ENCODE data around the gene MAN1A1.

GRCh38 chr6:119190176-119190575 lies 159.4 kb downstream of the MAN1A1 start:
- TF ChIP-seq, protein P1, sequence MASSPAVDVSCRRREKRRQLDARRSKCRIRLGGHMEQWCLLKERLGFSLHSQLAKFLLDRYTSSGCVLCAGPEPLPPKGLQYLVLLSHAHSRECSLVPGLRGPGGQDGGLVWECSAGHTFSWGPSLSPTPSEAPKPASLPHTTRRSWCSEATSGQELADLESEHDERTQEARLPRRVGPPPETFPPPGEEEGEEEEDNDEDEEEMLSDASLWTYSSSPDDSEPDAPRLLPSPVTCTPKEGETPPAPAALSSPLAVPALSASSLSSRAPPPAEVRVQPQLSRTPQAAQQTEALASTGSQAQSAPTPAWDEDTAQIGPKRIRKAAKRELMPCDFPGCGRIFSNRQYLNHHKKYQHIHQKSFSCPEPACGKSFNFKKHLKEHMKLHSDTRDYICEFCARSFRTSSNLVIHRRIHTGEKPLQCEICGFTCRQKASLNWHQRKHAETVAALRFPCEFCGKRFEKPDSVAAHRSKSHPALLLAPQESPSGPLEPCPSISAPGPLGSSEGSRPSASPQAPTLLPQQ (tag by site-specific recombination; IDR thresholded peaks at IDR 0.05), result no peak
- TF ChIP-seq CTCF (tag by site-specific recombination; IDR thresholded peaks at IDR 0.05) (no peak), ZNF792 (tag by site-specific recombination; IDR thresholded peaks at IDR 0.05) (no peak), OSR2 (tag by site-specific recombination; IDR thresholded peaks at IDR 0.05) (no peak), TCF7L2 (IDR thresholded peaks at IDR 0.05; ENCODE audit: borderline replicate concordance, low read depth, low read length) (no peak), ZNF747 (tag by site-specific recombination; IDR thresholded peaks at IDR 0.05) (no peak), SCRT2 (tag by site-specific recombination; IDR thresholded peaks at IDR 0.05) (no peak), GLIS2 (tag by site-specific recombination; IDR thresholded peaks at IDR 0.05) (no peak), ZNF23 (tag by site-specific recombination; IDR thresholded peaks at IDR 0.05; ENCODE audit: borderline replicate concordance) (no peak)
- TF ChIP-seq, protein P2, sequence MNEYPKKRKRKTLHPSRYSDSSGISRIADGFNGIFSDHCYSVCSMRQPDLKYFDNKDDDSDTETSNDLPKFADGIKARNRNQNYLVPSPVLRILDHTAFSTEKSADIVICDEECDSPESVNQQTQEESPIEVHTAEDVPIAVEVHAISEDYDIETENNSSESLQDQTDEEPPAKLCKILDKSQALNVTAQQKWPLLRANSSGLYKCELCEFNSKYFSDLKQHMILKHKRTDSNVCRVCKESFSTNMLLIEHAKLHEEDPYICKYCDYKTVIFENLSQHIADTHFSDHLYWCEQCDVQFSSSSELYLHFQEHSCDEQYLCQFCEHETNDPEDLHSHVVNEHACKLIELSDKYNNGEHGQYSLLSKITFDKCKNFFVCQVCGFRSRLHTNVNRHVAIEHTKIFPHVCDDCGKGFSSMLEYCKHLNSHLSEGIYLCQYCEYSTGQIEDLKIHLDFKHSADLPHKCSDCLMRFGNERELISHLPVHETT (tag by site-specific recombination; IDR thresholded peaks at IDR 0.05), result no peak

Measured in HEK293 (cell line).